Glutamatergic neuron (in vitro differentiated cells): Measurements from ENCODE around the gene UCK2. TPM values are rescaled to one million over a fixed set of nuclear protein-coding genes. Genes with fewer than 3 reads are reported as not detected.

ENCODE experiments used
- DNase-seq: peaks from one replicate; pipeline ENCODE4 v3.0.0; 2022
- H3K27ac Mint-ChIP-seq: one replicate; pipeline ENCODE4 v1.8.0; 2020; ENCODE audit warnings: mild to moderate bottlenecking, mixed read lengths, inconsistent platforms; ENCODE audit not compliant: unreplicated experiment
- H3K27me3 Mint-ChIP-seq: one replicate; pipeline ENCODE4 v1.8.0; 2020; ENCODE audit warnings: mild to moderate bottlenecking, moderate library complexity, mixed read lengths, inconsistent platforms; ENCODE audit not compliant: unreplicated experiment
- H3K36me3 Mint-ChIP-seq: one replicate; pipeline ENCODE4 v1.8.0; 2020; ENCODE audit warnings: mild to moderate bottlenecking, mixed read lengths, inconsistent platforms; ENCODE audit not compliant: unreplicated experiment
- H3K4me1 Mint-ChIP-seq: one replicate; pipeline ENCODE4 v1.8.0; 2020; ENCODE audit warnings: mild to moderate bottlenecking, low read depth, mixed read lengths, inconsistent platforms; ENCODE audit not compliant: unreplicated experiment
- H3K4me3 Mint-ChIP-seq: one replicate; pipeline ENCODE4 v1.8.0; 2020; ENCODE audit warnings: mild to moderate bottlenecking, mixed read lengths, inconsistent platforms; ENCODE audit not compliant: unreplicated experiment
- H3K9me3 Mint-ChIP-seq: one replicate; pipeline ENCODE4 v1.8.0; 2020; ENCODE audit warnings: mild to moderate bottlenecking, moderate library complexity, mixed read lengths, inconsistent platforms; ENCODE audit not compliant: unreplicated experiment
- CTCF ChIP-seq: fragments of 200-600 bp; sonication (generic); IDR thresholded peaks from one replicate; pipeline ENCODE4 v1.5.0; 2021; ENCODE audit not compliant: partially characterized antibody, unreplicated experiment
- total RNA-seq: library from RNA; stranded (reverse); fragmentation: NEBNext Ultra II Directional; extraction: Animal tissue kit (Norgen Biotek cat#: 25700); gene quantifications from one replicate; pipeline ENCODE4 v1.2.1, GENCODE V29; 2021; ENCODE audit not compliant: unreplicated experiment

UCK2 gene
- total RNA-seq, 1 donor from 2014 or later, result 29.9 TPM

- DNase-seq, result peak; percentile 54
- TF ChIP-seq CTCF, result peak; percentile 88
- peaks cover 2% of the 10 kb centered on the region for H3K9me3 Mint-ChIP-seq
- H3K4me1 Mint-ChIP-seq, result no peaks in the 10 kb centered on the region
- H3K27ac Mint-ChIP-seq, result no peak overlapping the region
- no peaks in the 10 kb centered on the region for H3K27me3 Mint-ChIP-seq
- H3K36me3 Mint-ChIP-seq, result no peaks in the 10 kb centered on the region
- H3K4me3 Mint-ChIP-seq, result no peak overlapping the region
Measured at GRCh38 chr1:165914136-165914798, 86.9 kb downstream of the UCK2 start.

GRCh38 chr1:165915480-165915879 lies 88.1 kb downstream of the UCK2 start:
- no peaks in the 10 kb centered on the region for H3K36me3 Mint-ChIP-seq
- H3K27me3 Mint-ChIP-seq, result no peaks in the 10 kb centered on the region
- DNase-seq, result no peak
- no peak for TF ChIP-seq CTCF
- H3K9me3 Mint-ChIP-seq, result peaks cover 2% of the 10 kb centered on the region
- H3K27ac Mint-ChIP-seq, result no peak overlapping the region
- no peaks in the 10 kb centered on the region for H3K4me1 Mint-ChIP-seq
- no peak overlapping the region for H3K4me3 Mint-ChIP-seq

GRCh38 chr1:165915932-165916348 lies 88.5 kb downstream of the UCK2 start:
- peaks cover 2% of the 10 kb centered on the region for H3K9me3 Mint-ChIP-seq
- no peak overlapping the region for H3K4me3 Mint-ChIP-seq
- no peak for TF ChIP-seq CTCF
- H3K27me3 Mint-ChIP-seq, result no peaks in the 10 kb centered on the region
- H3K27ac Mint-ChIP-seq, result no peak overlapping the region
- no peak for DNase-seq
- H3K4me1 Mint-ChIP-seq, result no peaks in the 10 kb centered on the region
- no peaks in the 10 kb centered on the region for H3K36me3 Mint-ChIP-seq

- H3K4me1 Mint-ChIP-seq, result no peaks in the 10 kb centered on the region
- no peak overlapping the region for H3K4me3 Mint-ChIP-seq
- TF ChIP-seq CTCF, result no peak
- H3K27me3 Mint-ChIP-seq, result no peaks in the 10 kb centered on the region
- no peaks in the 10 kb centered on the region for H3K36me3 Mint-ChIP-seq
- DNase-seq, result no peak
- peaks cover 2% of the 10 kb centered on the region for H3K9me3 Mint-ChIP-seq
- H3K27ac Mint-ChIP-seq, result no peak overlapping the region
Measured at GRCh38 chr1:165917166-165917565, 89.8 kb downstream of the UCK2 start.

GRCh38 chr1:165924117-165924516 lies 96.7 kb downstream of the UCK2 start:
- Mint-ChIP-seq H3K36me3 (no peaks in the 10 kb centered on the region), H3K4me1 (no peaks in the 10 kb centered on the region), H3K9me3 (no peaks in the 10 kb centered on the region), H3K4me3 (no peak overlapping the region), H3K27me3 (no peaks in the 10 kb centered on the region), H3K27ac (no peak overlapping the region)
- TF ChIP-seq CTCF, result no peak
- no peak for DNase-seq
